K562 (cell line): ENCODE data around the gene AGRN. TPM values are rescaled to one million over a fixed set of nuclear protein-coding genes. Genes with fewer than 3 reads are reported as not detected.

Experiments used
- AFF4 ChIP-seq: sonication (generic); formaldehyde crosslinking; IDR thresholded peaks from 2 replicates; pipeline ENCODE4 v1.8.0; 2023; ENCODE audit warnings: mild to moderate bottlenecking, missing genetic modification reagents
- BRF2 ChIP-seq: IDR thresholded peaks from 3 replicates; pipeline ENCODE4 v1.6.1; 2011; ENCODE audit warnings: borderline replicate concordance, mild to moderate bottlenecking; ENCODE audit not compliant: insufficient read length, insufficient read depth
- CBX3 ChIP-seq, 2 experiments: IDR thresholded peaks; 1 replicate in 1 of 2; 2 replicates in 1 of 2; pipeline ENCODE4 v1.6.1; 2012; ENCODE audit warnings: inconsistent platforms in 2 of 2, low read length in 2 of 2, borderline replicate concordance in 1 of 2, control low read depth in 1 of 2
- CTCFL ChIP-seq: IDR thresholded peaks from 2 replicates; pipeline ENCODE4 v1.6.1; 2011; ENCODE audit warnings: borderline replicate concordance, low read depth, mild to moderate bottlenecking, moderate library complexity, low read length; ENCODE audit not compliant: insufficient read depth, poor library complexity, severe bottlenecking
- DACH1 ChIP-seq: fragments of 450-650 bp; IDR thresholded peaks from 2 replicates; pipeline ENCODE4 v1.6.1; 2018; ENCODE audit not compliant: partially characterized antibody
- ESRRB ChIP-seq: fragments of 250-450 bp; sonication (Bioruptor Pico); IDR thresholded peaks from 2 replicates; pipeline ENCODE4 v1.5.0; 2020; ENCODE audit warnings: mild to moderate bottlenecking, moderate library complexity, borderline replicate concordance
- FOXA1 ChIP-seq: fragments of 450-650 bp; IDR thresholded peaks from 2 replicates; pipeline ENCODE4 v1.6.1; 2016; ENCODE audit warnings: mild to moderate bottlenecking, borderline replicate concordance
- FUS ChIP-seq: fragments of 200-400 bp; formaldehyde crosslinking; optimal IDR thresholded peaks from 2 replicates; pipeline ENCODE3; 2017; ENCODE audit warnings: low read depth, low read length
- MTA2 ChIP-seq: fragments of 450-650 bp; IDR thresholded peaks from 2 replicates; pipeline ENCODE4 v1.6.1; 2016; ENCODE audit warnings: low read depth
- NCOA2 ChIP-seq, 2 experiments: fragments of 450-650 bp; IDR thresholded peaks; 2 replicates each; pipeline ENCODE4 v1.6.1; 2018; ENCODE audit warnings: mild to moderate bottlenecking in 2 of 2, moderate library complexity in 1 of 2; ENCODE audit not compliant: partially characterized antibody in 2 of 2
- SMAD3 ChIP-seq: fragments of 450-650 bp; formaldehyde crosslinking; conservative IDR thresholded peaks from 2 replicates; pipeline ENCODE4 v1.4.0; 2020; ENCODE audit warnings: mild to moderate bottlenecking
- SREBF2 ChIP-seq: sonication (generic); formaldehyde crosslinking; IDR thresholded peaks from 2 replicates; pipeline ENCODE4 v1.4.0; 2020; ENCODE audit warnings: mild to moderate bottlenecking, missing genetic modification reagents
- TRIM28 ChIP-seq: fragments of 450-650 bp; IDR thresholded peaks from 2 replicates; pipeline ENCODE4 v1.6.1; 2017
- ZNF668 ChIP-seq: fragments of 250-450 bp; sonication (Bioruptor Pico); IDR thresholded peaks from 2 replicates; pipeline ENCODE4 v1.8.0; 2022; ENCODE audit warnings: mild to moderate bottlenecking, inconsistent platforms
- ZSCAN32 ChIP-seq: fragments of 450-650 bp; formaldehyde crosslinking; IDR thresholded peaks from 2 replicates; pipeline ENCODE4 v1.4.0; 2020; ENCODE audit warnings: mild to moderate bottlenecking, moderate library complexity
- polyA plus RNA-seq, 8 experiments: library from polyadenylated mRNA; depleted of rRNA in 4 of 8; stranded (reverse) in 5 of 8; unstranded in 3 of 8; fragments of >200 nt; fragmentation: Nextera tagmentation in 2 of 8; fragmentation: Illumina TruSeq in 1 of 8; extraction: Ambion mirVana in 2 of 8; extraction: Trizol in 1 of 8; gene quantifications; 2 replicates each; pipeline versions ENCODE4 v1.2.1 to v1.2.3, GENCODE V29; 2011 to 2014; ENCODE audit warnings: inconsistent platforms in 1 of 8, missing spikeins in 1 of 8
- total RNA-seq, 7 experiments: library from RNA; depleted of rRNA in 6 of 7; stranded (reverse); fragments of >200 nt in 6 of 7; fragmentation: Illumina TruSeq in 2 of 7; extraction: Trizol in 2 of 7; gene quantifications; 2 replicates each; pipeline versions ENCODE4 v1.2.1 to v1.2.3, GENCODE V29; 2011 to 2021; ENCODE audit warnings: low replicate concordance in 1 of 7

AGRN gene
- total and polyA plus RNA-seq, 9 of the 15 experiments (the other 6 are each of a cell fraction or from before 2014, with no cell fraction given), result 0.04 to 111 (median 18.1) TPM

- no peak for TF ChIP-seq CBX3 (IDR thresholded peaks at IDR 0.05; ENCODE audit: borderline replicate concordance in 1 of 2, low read length in 2 of 2)
- no peak for TF ChIP-seq DACH1
- TF ChIP-seq FUS, result peak; percentile 26
- no peak for TF ChIP-seq ESRRB (CRISPR knock-in tag)
- TF ChIP-seq BRF2, result no peak
- TF ChIP-seq NCOA2 (IDR thresholded peaks at IDR 0.05; ENCODE audit: partially characterized antibody in 2 of 2), result no peak
- TF ChIP-seq MTA2, result no peak
- TF ChIP-seq CTCFL, result no peak
- no peak for TF ChIP-seq TRIM28
- no peak for TF ChIP-seq SREBF2
- no peak for TF ChIP-seq FOXA1
- TF ChIP-seq AFF4 (CRISPR knock-in tag), result 0 out of 2 replicates have a peak, but pooled peaks have one; percentile 45
- TF ChIP-seq ZNF668 (CRISPR knock-in tag), result no peak
- no peak for TF ChIP-seq SMAD3
- TF ChIP-seq ZSCAN32 (CRISPR knock-in tag), result no peak
Measured at GRCh38 chr1:1059494-1060280, 39.8 kb downstream of the AGRN start (continued).
